GM03348 (cell line): ENCODE data around the gene PLD3.

Experiments used
- DNase-seq: peaks from one replicate; pipeline ENCODE4 v3.0.0; 2012; ENCODE audit warnings: low spot score

PLD3 gene

GRCh38 chr19:40348125-40348913 lies at the start of gene PLD3, which contains the start of gene C19orf47:
Gene PLD3, plus strand, starts transcription at chr19:40348695. Its CDS starts 17,789 bp downstream, at chr19:40366484.
Gene C19orf47, minus strand, starts transcription at chr19:40348397. Its CDS starts 6,540 bp downstream, at chr19:40341857.
- DNase-seq, result peak; percentile 100

GRCh38 chr19:40300668-40301067 lies 47.8 kb upstream of the PLD3 start:
- DNase-seq, result no peak

GRCh38 chr19:40302224-40303011 lies 46.1 kb upstream of the PLD3 start:
- DNase-seq, result no peak

GRCh38 chr19:40303765-40304164 lies 44.7 kb upstream of the PLD3 start:
- DNase-seq, result no peak

GRCh38 chr19:40304306-40304705 lies 44.2 kb upstream of the PLD3 start:
- DNase-seq, result no peak

GRCh38 chr19:40305403-40305802 lies 43.1 kb upstream of the PLD3 start:
- DNase-seq, result peak; percentile 91

- DNase-seq, result no peak
Measured at GRCh38 chr19:40309666-40310065, 38.8 kb upstream of the PLD3 start.

- DNase-seq, result no peak
Measured at GRCh38 chr19:40312533-40312932, 36.0 kb upstream of the PLD3 start.

- no peak for DNase-seq
Measured at GRCh38 chr19:40313229-40313983, 35.1 kb upstream of the PLD3 start.

- DNase-seq, result no peak
Measured at GRCh38 chr19:40314656-40315055, 33.8 kb upstream of the PLD3 start.

GRCh38 chr19:40315812-40316470 lies 32.6 kb upstream of the PLD3 start:
- DNase-seq, result no peak

GRCh38 chr19:40317338-40317737 lies 31.2 kb upstream of the PLD3 start:
- DNase-seq, result no peak

- no peak for DNase-seq
Measured at GRCh38 chr19:40320558-40320935, 27.9 kb upstream of the PLD3 start.

- no peak for DNase-seq
Measured at GRCh38 chr19:40321076-40321475, 27.4 kb upstream of the PLD3 start.

- no peak for DNase-seq
Measured at GRCh38 chr19:40321566-40322270, 26.8 kb upstream of the PLD3 start.

- DNase-seq, result no peak
Measured at GRCh38 chr19:40322271-40322610, 26.3 kb upstream of the PLD3 start.

- DNase-seq, result no peak
Measured at GRCh38 chr19:40322951-40323615, 25.4 kb upstream of the PLD3 start.

GRCh38 chr19:40323705-40324104 lies 24.8 kb upstream of the PLD3 start:
- no peak for DNase-seq

- DNase-seq, result no peak
Measured at GRCh38 chr19:40326201-40326600, 22.3 kb upstream of the PLD3 start.

- no peak for DNase-seq
Measured at GRCh38 chr19:40331052-40331451, 17.4 kb upstream of the PLD3 start.

GRCh38 chr19:40332669-40333068 lies 15.8 kb upstream of the PLD3 start:
- DNase-seq, result no peak
